Epithelial cell of esophagus (primary cell): Measurements from ENCODE around the gene FAM222A.

Source experiments
- DNase-seq: peaks from one replicate; pipeline ENCODE4 v3.0.0; 2010; ENCODE audit warnings: low read depth
- H3K4me3 ChIP-seq: 2 replicates; pipeline ENCODE4 v1.5.1; 2011; ENCODE audit warnings: mild to moderate bottlenecking, low read length, control low read depth
- CTCF ChIP-seq: IDR thresholded peaks from 2 replicates; pipeline ENCODE4 v1.5.1; 2011; ENCODE audit warnings: low read depth, mild to moderate bottlenecking, low read length, control low read depth, inconsistent platforms; ENCODE audit not compliant: insufficient read depth; ENCODE audit errors: missing control alignments

FAM222A gene

GRCh38 chr12:109673884-109674283, 39.7 kb upstream of the FAM222A start:
- no peak overlapping the region for H3K4me3 ChIP-seq
- no peak for TF ChIP-seq CTCF
- no peak for DNase-seq

- H3K4me3 ChIP-seq = no peak overlapping the region
- no peak for TF ChIP-seq CTCF
- no peak for DNase-seq
Observed at GRCh38 chr12:109675411-109675810, 38.2 kb upstream of the FAM222A start.

- DNase-seq = no peak
Observed at GRCh38 chr12:109677279-109677691, 36.3 kb upstream of the FAM222A start.

GRCh38 chr12:109678719-109679118, 34.9 kb upstream of the FAM222A start:
- TF ChIP-seq CTCF = no peak
- DNase-seq = no peak
- no peak overlapping the region for H3K4me3 ChIP-seq

More at GRCh38 chr12:109677279-109677691, 36.3 kb upstream of the FAM222A start:
- H3K4me3 ChIP-seq = no peak overlapping the region
- no peak for TF ChIP-seq CTCF

GRCh38 chr12:109679501-109680263, 33.9 kb upstream of the FAM222A start:
- H3K4me3 ChIP-seq = no peak overlapping the region
- TF ChIP-seq CTCF = no peak
- DNase-seq = no peak

- H3K4me3 ChIP-seq = no peak overlapping the region
- DNase-seq = no peak
- no peak for TF ChIP-seq CTCF
Observed at GRCh38 chr12:109680264-109681005, 33.2 kb upstream of the FAM222A start.
